Measurements from ENCODE around the gene IFT57. TPM values are rescaled to one million over a fixed set of nuclear protein-coding genes. Genes with fewer than 3 reads are reported as not detected.
"Not testable (repeated sequence)": the region's sequence is repeated elsewhere in the genome, so short reads cannot be mapped to it uniquely, and the experiment has no call there.

Gene IFT57
- 42.8 TPM for polyA plus RNA-seq (2013, experiment 1 of 2; ENCODE audit: insufficient read length)
- polyA plus RNA-seq (2013, experiment 2 of 2; ENCODE audit: insufficient read length), result 44.6 TPM

- peak; percentile 98 for DNase-seq
These were observed at the start of gene IFT57 for GRCh38 chr3:108221911-108222852. TSS of gene IFT57 (minus strand) at chr3:108222424. CDS start at chr3:108222322, 102 bp downstream.

GRCh38 chr3:108271626-108272025, 49.4 kb upstream of the IFT57 start:
- no peak for DNase-seq

GRCh38 chr3:108268235-108268634, 46.0 kb upstream of the IFT57 start:
- DNase-seq, result not testable (repeated sequence)

- DNase-seq, result not testable (repeated sequence)
These were observed 42.5 kb upstream of the IFT57 start for GRCh38 chr3:108264534-108265298.

GRCh38 chr3:108255131-108255530, 32.9 kb upstream of the IFT57 start:
- no peak for DNase-seq

GRCh38 chr3:108251844-108252243, 29.6 kb upstream of the IFT57 start:
- DNase-seq, result no peak

GRCh38 chr3:108251265-108251664, 29.0 kb upstream of the IFT57 start:
- DNase-seq, result no peak

- no peak for DNase-seq
These were observed 28.4 kb upstream of the IFT57 start for GRCh38 chr3:108250626-108251025.

- DNase-seq, result no peak
These were observed 21.0 kb upstream of the IFT57 start for GRCh38 chr3:108243243-108243642.

GRCh38 chr3:108242776-108243175, 20.6 kb upstream of the IFT57 start:
- no peak for DNase-seq

- DNase-seq, result no peak
These were observed 19.5 kb upstream of the IFT57 start for GRCh38 chr3:108241721-108242120.

- DNase-seq, result no peak
These were observed 18.9 kb upstream of the IFT57 start for GRCh38 chr3:108241146-108241545.

- no peak for DNase-seq
These were observed 16.9 kb upstream of the IFT57 start for GRCh38 chr3:108239082-108239481.

- no peak for DNase-seq
These were observed 13.1 kb upstream of the IFT57 start for GRCh38 chr3:108235290-108235689.

GRCh38 chr3:108234387-108234957, 12.2 kb upstream of the IFT57 start:
- no peak for DNase-seq

GRCh38 chr3:108228286-108228685, 6.1 kb upstream of the IFT57 start:
- no peak for DNase-seq

GRCh38 chr3:108227131-108227530, 4.9 kb upstream of the IFT57 start:
- DNase-seq, result no peak

GRCh38 chr3:108225221-108225620, 3.0 kb upstream of the IFT57 start:
- DNase-seq, result no peak

GRCh38 chr3:108223928-108224327, 1.7 kb upstream of the IFT57 start:
- DNase-seq, result no peak

GRCh38 chr3:108222853-108223565, 785 bp upstream of the IFT57 start:
- DNase-seq, result no peak

GRCh38 chr3:108221393-108221792, 831 bp downstream of the IFT57 start:
- DNase-seq, result no peak

GRCh38 chr3:108219336-108219735, 2.9 kb downstream of the IFT57 start:
- no peak for DNase-seq

Measured in fibroblast of skin of scalp (primary cell).